Fibroblast of lung (primary cell): ENCODE data around the gene RNASEH2B. TPM values are rescaled to one million over a fixed set of nuclear protein-coding genes. Genes with fewer than 3 reads are reported as not detected.

Experiments used
- DNase-seq, 2 donors: peaks; one replicate each; pipeline versions ENCODE4 v3.0.0 to v3.0.0-alpha.2; 2010; ENCODE audit warnings: low read depth in 2 of 2
- H2AFZ ChIP-seq: 2 replicates; pipeline ENCODE4 v1.5.1; 2012; ENCODE audit warnings: low read length, control low read depth, inconsistent platforms
- H3K27ac ChIP-seq: 2 replicates; pipeline ENCODE4 v1.5.1; 2011; ENCODE audit warnings: low read length, control low read depth; ENCODE audit not compliant: insufficient read depth
- H3K27me3 ChIP-seq: 2 replicates; pipeline ENCODE4 v1.5.1; 2011; ENCODE audit warnings: mild to moderate bottlenecking, low read length; ENCODE audit not compliant: control insufficient read depth, insufficient read depth
- H3K36me3 ChIP-seq: 2 replicates; pipeline ENCODE4 v1.5.1; 2011; ENCODE audit warnings: low read length; ENCODE audit not compliant: control insufficient read depth, insufficient read depth
- H3K4me1 ChIP-seq: 2 replicates; pipeline ENCODE4 v1.5.1; 2011; ENCODE audit warnings: low read length; ENCODE audit not compliant: control insufficient read depth, insufficient read depth; ENCODE audit errors: extremely low read depth
- H3K4me2 ChIP-seq: 2 replicates; pipeline ENCODE4 v1.5.1; 2011; ENCODE audit warnings: low read length, control low read depth; ENCODE audit not compliant: insufficient read depth; ENCODE audit errors: extremely low read depth
- H3K4me3 ChIP-seq, 4 experiments: fragments of 200-600 bp in 1 of 4; sonication (generic) in 1 of 4; replicated peaks in 1 of 4; 2 replicates each; pipeline ENCODE4 v1.5.1; 2011 to 2016; ENCODE audit warnings: low read length in 4 of 4, low read depth in 3 of 4, mild to moderate bottlenecking in 3 of 4, control low read depth in 2 of 4, inconsistent platforms in 1 of 4, mixed read lengths in 1 of 4; ENCODE audit not compliant: insufficient read depth in 1 of 4; ENCODE audit errors: control extremely low read depth in 1 of 4
- H3K79me2 ChIP-seq: 2 replicates; pipeline ENCODE4 v1.5.1; 2012; ENCODE audit warnings: mild to moderate bottlenecking, low read length, inconsistent platforms; ENCODE audit not compliant: control insufficient read depth, insufficient read depth
- H3K9ac ChIP-seq: 2 replicates; pipeline ENCODE4 v1.5.1; 2011; ENCODE audit warnings: mild to moderate bottlenecking, low read length, control low read depth; ENCODE audit not compliant: insufficient read depth
- H3K9me3 ChIP-seq: 2 replicates; pipeline ENCODE4 v1.5.1; 2012; ENCODE audit warnings: low read depth, low read length; ENCODE audit not compliant: control insufficient read depth, insufficient read depth
- H4K20me1 ChIP-seq: 2 replicates; pipeline ENCODE4 v1.5.1; 2011; ENCODE audit warnings: low read length; ENCODE audit not compliant: control insufficient read depth, insufficient read depth; ENCODE audit errors: extremely low read depth
- CTCF ChIP-seq, 2 donors: IDR thresholded peaks in 1 of 2; conservative IDR thresholded peaks in 1 of 2; 1 replicate in 1 of 2; 2 replicates in 1 of 2; pipeline ENCODE4 v1.5.1; 2011 to 2012; ENCODE audit warnings: low read length in 2 of 2, control low read depth in 1 of 2, inconsistent platforms in 1 of 2, low read depth in 1 of 2, mild to moderate bottlenecking in 1 of 2
- EZH2 ChIP-seq: IDR thresholded peaks from 2 replicates; pipeline ENCODE4 v1.5.1; 2012; ENCODE audit warnings: low read length, control low read depth, mild to moderate bottlenecking; ENCODE audit errors: missing control alignments
- polyA plus RNA-seq, 2 donors: library from polyadenylated mRNA; depleted of rRNA in 1 of 2; stranded (reverse) in 1 of 2; unstranded in 1 of 2; fragments of >200 nt; gene quantifications; 2 replicates each; pipeline ENCODE4 v1.2.1, GENCODE V29; 2011 to 2012; ENCODE audit warnings: missing spikeins in 1 of 2
- total RNA-seq: library from RNA; depleted of rRNA; stranded (reverse); fragments of >200 nt; gene quantifications from 2 replicates; pipeline ENCODE4 v1.2.1, GENCODE V29; 2014

Gene RNASEH2B
- total and polyA plus RNA-seq, 2 donors (not counting 1 experiment from before 2014, with no cell fraction given): 24.5 to 68.7 TPM

GRCh38 chr13:50936679-50937078, 27.1 kb downstream of the RNASEH2B start:
- Histone ChIP-seq H4K20me1 (no peaks in the 10 kb centered on the region), H3K27me3 (no peaks in the 10 kb centered on the region), H3K4me3 (no peak overlapping the region), H3K4me2 (no peak overlapping the region), H3K9me3 (no peaks in the 10 kb centered on the region), H3K4me1 (no peaks in the 10 kb centered on the region), H3K79me2 (no peaks in the 10 kb centered on the region), H3K36me3 (no peaks in the 10 kb centered on the region), H3K27ac (no peak overlapping the region), H2AFZ (no peak overlapping the region), H3K9ac (no peak overlapping the region)
- peak in 1 of 2 donors; percentile 65 for DNase-seq
- no peak for TF ChIP-seq CTCF (conservative IDR thresholded peaks at IDR 0.05 in 1 of 2, IDR thresholded peaks at IDR 0.05 in 1 of 2; ENCODE audit: low read depth in 1 of 2, low read length in 2 of 2)
- no peak for TF ChIP-seq EZH2

- Histone ChIP-seq H3K36me3 (no peaks in the 10 kb centered on the region), H3K79me2 (no peaks in the 10 kb centered on the region), H4K20me1 (no peaks in the 10 kb centered on the region), H3K4me3 (no peak overlapping the region), H2AFZ (no peak overlapping the region), H3K27me3 (no peaks in the 10 kb centered on the region), H3K27ac (no peak overlapping the region), H3K4me1 (no peaks in the 10 kb centered on the region), H3K4me2 (no peak overlapping the region), H3K9me3 (no peaks in the 10 kb centered on the region), H3K9ac (no peak overlapping the region)
- no peak for DNase-seq
- TF ChIP-seq EZH2: no peak
- no peak for TF ChIP-seq CTCF (conservative IDR thresholded peaks at IDR 0.05 in 1 of 2, IDR thresholded peaks at IDR 0.05 in 1 of 2; ENCODE audit: low read depth in 1 of 2, low read length in 2 of 2)
Measured at GRCh38 chr13:50940509-50940908, 30.9 kb downstream of the RNASEH2B start.

GRCh38 chr13:50941146-50941545, 31.6 kb downstream of the RNASEH2B start:
- no peak for TF ChIP-seq CTCF (conservative IDR thresholded peaks at IDR 0.05 in 1 of 2, IDR thresholded peaks at IDR 0.05 in 1 of 2; ENCODE audit: low read depth in 1 of 2, low read length in 2 of 2)
- no peak for TF ChIP-seq EZH2
- no peak overlapping the region for H3K9ac ChIP-seq
- H3K36me3 ChIP-seq: no peaks in the 10 kb centered on the region
- no peak overlapping the region for H2AFZ ChIP-seq
- no peaks in the 10 kb centered on the region for H3K4me1 ChIP-seq
- no peaks in the 10 kb centered on the region for H3K27me3 ChIP-seq
- no peak overlapping the region for H3K4me2 ChIP-seq
- no peak overlapping the region for H3K27ac ChIP-seq
- no peaks in the 10 kb centered on the region for H3K9me3 ChIP-seq
- no peaks in the 10 kb centered on the region for H3K79me2 ChIP-seq
- no peak overlapping the region for H3K4me3 ChIP-seq
- no peaks in the 10 kb centered on the region for H4K20me1 ChIP-seq
- DNase-seq: no peak
